ENCODE results near the gene NEMF. TPM values are rescaled to one million over a fixed set of nuclear protein-coding genes. Genes with fewer than 3 reads are reported as not detected.

NEMF gene, protein sequence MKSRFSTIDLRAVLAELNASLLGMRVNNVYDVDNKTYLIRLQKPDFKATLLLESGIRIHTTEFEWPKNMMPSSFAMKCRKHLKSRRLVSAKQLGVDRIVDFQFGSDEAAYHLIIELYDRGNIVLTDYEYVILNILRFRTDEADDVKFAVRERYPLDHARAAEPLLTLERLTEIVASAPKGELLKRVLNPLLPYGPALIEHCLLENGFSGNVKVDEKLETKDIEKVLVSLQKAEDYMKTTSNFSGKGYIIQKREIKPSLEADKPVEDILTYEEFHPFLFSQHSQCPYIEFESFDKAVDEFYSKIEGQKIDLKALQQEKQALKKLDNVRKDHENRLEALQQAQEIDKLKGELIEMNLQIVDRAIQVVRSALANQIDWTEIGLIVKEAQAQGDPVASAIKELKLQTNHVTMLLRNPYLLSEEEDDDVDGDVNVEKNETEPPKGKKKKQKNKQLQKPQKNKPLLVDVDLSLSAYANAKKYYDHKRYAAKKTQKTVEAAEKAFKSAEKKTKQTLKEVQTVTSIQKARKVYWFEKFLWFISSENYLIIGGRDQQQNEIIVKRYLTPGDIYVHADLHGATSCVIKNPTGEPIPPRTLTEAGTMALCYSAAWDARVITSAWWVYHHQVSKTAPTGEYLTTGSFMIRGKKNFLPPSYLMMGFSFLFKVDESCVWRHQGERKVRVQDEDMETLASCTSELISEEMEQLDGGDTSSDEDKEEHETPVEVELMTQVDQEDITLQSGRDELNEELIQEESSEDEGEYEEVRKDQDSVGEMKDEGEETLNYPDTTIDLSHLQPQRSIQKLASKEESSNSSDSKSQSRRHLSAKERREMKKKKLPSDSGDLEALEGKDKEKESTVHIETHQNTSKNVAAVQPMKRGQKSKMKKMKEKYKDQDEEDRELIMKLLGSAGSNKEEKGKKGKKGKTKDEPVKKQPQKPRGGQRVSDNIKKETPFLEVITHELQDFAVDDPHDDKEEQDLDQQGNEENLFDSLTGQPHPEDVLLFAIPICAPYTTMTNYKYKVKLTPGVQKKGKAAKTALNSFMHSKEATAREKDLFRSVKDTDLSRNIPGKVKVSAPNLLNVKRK
- 43.9 and 67.9 TPM in 2 replicates for total RNA-seq

DNA sequence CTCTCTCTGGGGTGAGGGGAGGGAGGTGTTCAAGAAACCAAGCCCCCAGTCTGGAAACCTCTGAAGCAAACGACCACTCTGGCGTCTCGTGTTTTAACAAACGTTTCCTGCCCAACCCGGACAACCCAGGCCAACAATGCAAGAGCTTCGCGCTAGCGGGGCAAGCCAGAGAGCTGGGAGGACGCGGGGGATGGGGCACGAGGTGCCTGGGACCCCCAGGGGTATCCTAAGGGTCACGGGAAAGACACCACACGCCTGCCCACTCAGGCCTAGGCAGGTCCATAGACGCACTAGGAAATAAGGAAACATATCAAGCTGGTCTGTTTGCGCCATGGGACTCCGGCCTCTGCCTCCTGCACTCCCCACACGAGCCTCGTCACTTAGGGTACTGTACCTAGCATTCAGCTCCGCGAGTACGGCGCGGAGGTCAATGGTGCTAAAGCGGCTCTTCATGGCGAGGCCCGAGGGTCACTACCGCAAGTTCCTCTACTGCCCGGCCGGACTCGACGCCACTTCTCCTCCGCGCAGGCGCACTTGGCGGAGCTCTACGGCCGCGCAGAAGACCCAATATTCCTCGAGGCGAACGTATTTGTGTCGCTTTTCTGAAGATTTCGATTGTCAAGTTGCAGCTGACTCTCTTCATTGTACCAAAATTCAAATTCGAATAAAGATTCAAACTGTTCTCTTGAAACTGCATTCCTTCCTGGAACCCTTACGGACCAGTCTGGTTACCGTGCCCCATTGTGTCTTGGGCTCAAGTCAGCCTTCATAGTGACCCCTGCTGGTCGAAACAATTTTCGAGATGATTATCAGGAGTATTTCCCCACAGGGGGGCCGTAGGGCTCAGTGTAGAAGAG lies at the start of gene NEMF:
Gene NEMF (minus strand): TSS at position 488 of the 857 bp plus-strand sequence. CDS start 35 bp downstream, at position 453.

DNA sequence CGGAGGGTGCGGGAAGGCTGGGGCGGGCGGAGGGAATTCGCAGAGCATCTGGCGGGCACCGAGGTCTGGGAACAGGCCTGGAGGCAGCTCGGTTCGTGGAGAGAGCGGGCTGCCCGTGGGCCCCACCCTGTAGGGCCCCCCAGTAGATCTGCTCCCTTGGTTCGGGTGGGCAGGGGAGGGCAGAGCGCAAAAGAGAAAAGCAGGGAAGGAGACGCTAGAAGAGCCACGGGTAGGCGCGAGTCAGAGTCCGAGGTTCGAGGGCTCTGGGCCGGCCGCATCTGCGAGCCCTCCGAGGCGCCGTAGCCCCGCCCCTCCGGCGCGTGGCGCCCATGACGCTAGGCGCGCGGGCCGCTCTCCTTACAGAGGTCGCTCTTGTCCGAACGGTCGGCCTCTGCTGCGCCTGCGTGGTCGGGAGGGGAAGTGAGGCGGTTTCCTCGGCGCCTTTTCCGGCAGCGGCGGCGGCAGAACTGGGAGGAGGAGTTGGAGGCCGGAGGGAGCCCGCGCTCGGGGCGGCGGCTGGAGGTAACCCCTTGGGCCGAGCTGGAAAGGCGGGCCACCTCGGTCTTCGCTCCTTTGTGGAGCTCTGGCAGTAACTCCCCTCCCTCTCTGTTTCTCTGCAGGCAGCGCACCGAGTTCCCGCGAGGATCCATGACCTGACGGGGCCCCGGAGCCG lies 40.2 kb upstream of the NEMF start, which contains the start of gene ARF6:
Gene ARF6 (plus strand): TSS at position 447 of the 673 bp plus-strand sequence. CDS start 655 bp downstream, outside the sequence.

DNA sequence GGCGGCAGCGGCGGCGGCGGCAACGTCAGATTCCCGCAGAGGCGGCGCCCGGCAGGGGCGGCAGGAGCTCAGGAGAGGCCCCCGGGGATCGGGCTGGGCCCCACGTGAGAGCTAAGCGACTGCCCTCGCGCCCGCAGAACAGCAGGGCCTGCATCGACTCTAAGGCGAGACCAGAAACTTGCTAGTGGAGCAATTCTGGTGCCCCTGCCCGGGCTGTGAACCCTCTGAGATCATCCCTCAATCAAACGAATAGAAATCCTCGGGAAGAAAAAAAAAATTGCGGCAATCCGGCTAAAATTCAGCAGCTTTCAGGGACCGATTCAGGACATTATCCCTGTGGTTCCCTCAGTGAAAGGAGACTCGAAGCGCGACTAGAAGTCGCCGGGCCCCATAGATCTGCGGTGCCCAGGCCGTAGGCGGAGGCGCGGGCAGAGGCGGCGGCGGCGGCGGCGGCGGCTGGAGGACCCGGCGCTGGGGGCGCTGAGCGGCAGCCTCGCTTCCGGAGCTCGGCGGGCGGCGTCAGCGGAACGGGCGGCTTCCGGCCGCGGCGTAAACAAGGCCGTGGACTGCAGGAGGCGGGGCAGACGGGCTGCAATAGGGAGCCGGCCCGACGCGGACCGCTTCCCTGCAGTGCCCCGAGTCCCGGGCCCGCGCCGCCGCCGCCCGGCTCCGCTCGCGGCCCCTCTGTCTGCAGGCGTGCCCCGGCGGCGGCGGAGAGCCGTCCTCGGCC lies 84.9 kb downstream of the NEMF start, which contains the start of gene KLHDC2:
Gene KLHDC2 (plus strand): TSS at position 583 of the 730 bp plus-strand sequence. CDS start 316 bp downstream, outside the sequence.

Small RNA genes within 50 kb of the gene (small RNA-seq; reads per million reads assigned to genes)
- not detected for gene RF00019
- gene RN7SL2, result 5.7 reads per million, percentile 92 among the genes with 10 or more reads in this experiment
- gene RN7SL3, result 1.4 reads per million, percentile 67 among the genes with 10 or more reads in this experiment
- not detected for gene RNU6-189P
- gene RNU6-539P, result not detected

Other genes starting within 250 kb of the NEMF start
- gene RPL36AL, start 232.2 kb downstream of the NEMF start, total RNA-seq, result 116 and 378 TPM in 2 replicates
- 51.8 and 86.3 TPM in 2 replicates for gene MGAT2, start 232.0 kb downstream of the NEMF start, total RNA-seq
- gene DNAAF2, start 217.5 kb downstream of the NEMF start, total RNA-seq, result 7.5 TPM in 2 replicates
- 5.3 and 7.9 TPM in 2 replicates for gene POLE2, start 164.6 kb downstream of the NEMF start, total RNA-seq
- gene KLHDC1, start 159.7 kb downstream of the NEMF start, total RNA-seq, result 3.5 and 9.8 TPM in 2 replicates
- gene KLHDC2, start 84.6 kb downstream of the NEMF start, total RNA-seq, result 85.9 and 91.5 TPM in 2 replicates
- gene ARF6, start 40.3 kb upstream of the NEMF start, total RNA-seq, result 80.9 and 104 TPM in 2 replicates